Measurements from ENCODE around the gene EFCAB7.
"Not testable (repeated sequence)": the region's sequence is repeated elsewhere in the genome, so short reads cannot be mapped to it uniquely, and the experiment has no call there.

The EFCAB7 gene

DNA sequence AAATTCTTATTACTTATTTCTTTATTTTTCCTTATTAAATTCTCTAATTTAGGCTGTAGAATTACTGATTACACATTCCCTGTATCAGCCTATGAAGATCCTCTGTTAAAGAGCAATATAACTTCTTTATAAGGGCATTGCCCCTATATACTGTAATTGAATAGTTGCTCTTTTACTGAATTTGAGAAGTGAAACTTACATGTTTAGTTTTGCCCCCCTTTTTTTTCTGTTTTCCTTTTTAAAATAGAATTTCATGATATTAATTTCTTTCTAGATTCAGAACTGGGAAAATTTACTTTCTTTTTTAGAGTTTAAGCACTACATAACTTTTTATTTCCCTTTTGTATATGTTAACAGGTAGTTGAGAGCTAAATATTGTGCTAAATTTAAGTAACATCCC is 40.4 kb downstream of the EFCAB7 start:
- TF ChIP-seq CTCF (IDR thresholded peaks at IDR 0.05; ENCODE audit: insufficient read depth, low read depth, low read length, missing control alignments) = no peak
- H3K4me3 ChIP-seq (ENCODE audit: low read depth, low read length) = no peak overlapping the region
- DNase-seq (ENCODE audit: low read depth) = peak; percentile 3

GRCh38 chr1:63569068-63569467 is 45.7 kb downstream of the EFCAB7 start:
- TF ChIP-seq CTCF (IDR thresholded peaks at IDR 0.05; ENCODE audit: insufficient read depth, low read depth, low read length, missing control alignments) = no peak

GRCh38 chr1:63569640-63570316 is 46.5 kb downstream of the EFCAB7 start:
- no peak for TF ChIP-seq CTCF (IDR thresholded peaks at IDR 0.05; ENCODE audit: insufficient read depth, low read depth, low read length, missing control alignments)
- no peak for DNase-seq (ENCODE audit: low read depth)
- no peak overlapping the region for H3K4me3 ChIP-seq (ENCODE audit: low read depth, low read length)

More at GRCh38 chr1:63569068-63569467, 45.7 kb downstream of the EFCAB7 start:
- no peak for DNase-seq (ENCODE audit: low read depth)
- H3K4me3 ChIP-seq (ENCODE audit: low read depth, low read length) = no peak overlapping the region

DNA sequence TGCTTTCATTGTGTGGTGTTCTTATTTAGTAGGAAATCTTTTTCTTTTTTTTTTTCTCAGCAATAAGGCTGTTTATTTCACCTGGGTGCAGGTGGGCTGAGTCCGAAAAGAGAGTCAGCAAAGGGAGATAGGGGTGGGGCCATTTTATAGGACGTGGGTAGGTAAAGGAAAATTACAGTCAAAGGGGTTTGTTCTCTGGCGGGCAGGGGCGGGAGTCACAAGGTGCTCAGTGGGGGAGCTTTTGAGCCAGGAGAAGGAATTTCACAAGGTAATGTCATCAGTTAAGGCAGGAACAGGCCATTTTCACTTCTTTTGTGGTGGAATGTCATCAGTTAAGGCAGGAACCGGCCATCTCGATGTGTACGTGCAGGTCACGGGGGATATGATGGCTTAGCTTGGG is 49.4 kb downstream of the EFCAB7 start:
- not testable (repeated sequence) for DNase-seq (ENCODE audit: low read depth); H3K4me3 ChIP-seq (ENCODE audit: low read depth, low read length)

DNA sequence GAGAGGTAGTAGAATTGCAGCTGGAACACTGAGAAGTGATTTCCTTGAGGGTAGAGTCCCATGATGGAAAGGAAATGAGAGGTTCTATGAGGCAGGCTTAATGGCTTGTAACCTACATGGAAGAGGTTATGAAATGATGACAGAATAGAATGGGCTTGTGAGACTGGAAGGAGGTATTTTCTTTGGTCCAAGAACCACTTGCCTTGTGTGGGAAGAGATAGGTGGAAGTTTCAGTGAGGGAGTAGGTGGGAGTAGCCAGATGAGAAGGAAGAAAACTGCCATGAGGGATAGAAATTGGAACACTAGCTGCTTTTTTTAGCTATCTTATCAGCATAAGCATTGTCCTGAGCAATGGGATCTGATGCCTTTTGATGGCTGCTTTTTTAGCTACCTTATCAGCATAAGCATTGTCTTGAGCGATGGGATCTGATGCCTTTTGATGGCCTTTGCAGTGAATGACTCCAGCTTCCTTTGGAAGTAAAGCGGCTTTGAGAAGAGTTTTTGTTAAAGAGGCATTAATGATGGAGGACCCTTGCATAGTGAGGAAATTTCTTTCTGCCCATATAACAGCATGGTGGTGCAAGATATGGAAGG is 51.0 kb downstream of the EFCAB7 start:
- DNase-seq (ENCODE audit: low read depth); H3K4me3 ChIP-seq (ENCODE audit: low read depth, low read length): not testable (repeated sequence)

- peak; percentile 22 for DNase-seq (ENCODE audit: low read depth)
- TF ChIP-seq CTCF (IDR thresholded peaks at IDR 0.05; ENCODE audit: insufficient read depth, low read depth, low read length, missing control alignments) = peak; percentile 39
- H3K4me3 ChIP-seq (ENCODE audit: low read depth, low read length) = no peak overlapping the region
Measured at GRCh38 chr1:63575340-63575826, 52.1 kb downstream of the EFCAB7 start.

GRCh38 chr1:63586326-63586725 is 63.0 kb downstream of the EFCAB7 start:
- H3K4me3 ChIP-seq (ENCODE audit: low read depth, low read length); DNase-seq (ENCODE audit: low read depth): not testable (repeated sequence)

- no peak for DNase-seq (ENCODE audit: low read depth)
- TF ChIP-seq CTCF (IDR thresholded peaks at IDR 0.05; ENCODE audit: insufficient read depth, low read depth, low read length, missing control alignments) = no peak
- H3K4me3 ChIP-seq (ENCODE audit: low read depth, low read length) = no peak overlapping the region
Measured at GRCh38 chr1:63590166-63590560, 66.8 kb downstream of the EFCAB7 start.

Data from GM12865 (cell line).